Measurements from ENCODE around the gene GNG12.

The GNG12 gene

GRCh38 chr1:67777016-67777415, 56.3 kb downstream of the GNG12 start:
- Histone ChIP-seq H3K36me3 (no peaks in the 10 kb centered on the region), H3K4me3 (no peak overlapping the region), H3K27ac (no peak overlapping the region), H3K27me3 (no peaks in the 10 kb centered on the region), H3K4me2 (no peak overlapping the region), H3K9me3 (no peaks in the 10 kb centered on the region), H4K20me1 (no peaks in the 10 kb centered on the region), H3K4me1 (no peaks in the 10 kb centered on the region), H3K9ac (no peak overlapping the region)
- TF ChIP-seq Cebpa-rat (IDR thresholded peaks at IDR 0.05), result no peak

GRCh38 chr1:67773462-67773861, 59.8 kb downstream of the GNG12 start:
- Histone ChIP-seq H3K27ac (no peak overlapping the region), H4K20me1 (no peaks in the 10 kb centered on the region), H3K27me3 (no peaks in the 10 kb centered on the region), H3K9ac (no peak overlapping the region), H3K36me3 (no peaks in the 10 kb centered on the region), H3K4me1 (no peaks in the 10 kb centered on the region), H3K9me3 (no peaks in the 10 kb centered on the region), H3K4me3 (no peak overlapping the region), H3K4me2 (no peak overlapping the region)
- TF ChIP-seq Cebpa-rat (IDR thresholded peaks at IDR 0.05), result no peak

DNA sequence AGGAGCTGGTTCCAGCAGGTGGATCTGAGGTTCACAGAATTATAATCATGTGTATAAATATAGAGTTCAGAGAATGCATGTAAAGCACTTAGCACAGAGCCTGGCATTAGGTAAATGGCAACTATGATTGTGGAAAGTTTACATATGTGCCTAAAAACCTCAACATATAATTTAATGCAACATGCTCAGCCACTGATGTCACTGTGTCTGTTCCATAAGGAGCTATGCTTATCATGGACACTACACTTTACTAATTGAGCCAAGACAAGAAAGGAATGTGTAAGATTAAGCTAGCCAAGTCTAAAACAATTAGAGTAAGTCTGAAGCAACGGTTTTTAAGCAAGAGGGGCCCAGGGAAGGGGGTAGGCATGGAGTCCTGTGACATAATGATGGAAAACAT, 61.5 kb downstream of the GNG12 start:
- Histone ChIP-seq H3K4me2 (no peak overlapping the region), H4K20me1 (no peaks in the 10 kb centered on the region)

DNA sequence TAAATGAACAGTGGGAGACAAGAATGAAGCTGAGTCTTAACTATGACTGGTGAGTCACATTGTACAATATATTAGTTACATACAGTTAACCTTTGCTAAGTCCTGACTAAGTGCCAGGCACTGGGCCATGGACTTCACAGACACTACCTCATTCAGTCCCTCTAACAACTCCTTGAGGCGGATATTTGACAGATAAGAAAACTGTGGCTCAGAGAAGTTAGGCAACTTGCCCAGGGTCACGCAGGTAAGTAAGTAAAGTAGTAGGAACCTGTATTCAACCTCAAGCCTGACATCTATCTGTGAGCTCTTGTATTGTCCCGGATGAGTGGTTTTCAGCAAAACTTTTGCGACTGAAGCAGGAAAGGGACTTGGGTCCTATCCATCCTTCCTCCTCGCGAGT, 62.1 kb downstream of the GNG12 start:
- H3K9ac ChIP-seq, result no peak overlapping the region
- no peaks in the 10 kb centered on the region for H4K20me1 ChIP-seq
- no peaks in the 10 kb centered on the region for H3K36me3 ChIP-seq
- H3K4me1 ChIP-seq, result peaks cover 8% of the 10 kb centered on the region
- no peaks in the 10 kb centered on the region for H3K27me3 ChIP-seq
- no peak overlapping the region for H3K4me3 ChIP-seq
- no peak for TF ChIP-seq Cebpa-rat (IDR thresholded peaks at IDR 0.05)
- no peak overlapping the region for H3K27ac ChIP-seq
- no peaks in the 10 kb centered on the region for H3K9me3 ChIP-seq
- no peak overlapping the region for H3K4me2 ChIP-seq

More for the DNA sequence above, 61.5 kb downstream of the GNG12 start:
- Histone ChIP-seq H3K4me3 (no peak overlapping the region), H3K27ac (no peak overlapping the region), H3K36me3 (no peaks in the 10 kb centered on the region), H3K9me3 (no peaks in the 10 kb centered on the region), H3K9ac (no peak overlapping the region), H3K4me1 (peaks cover 2% of the 10 kb centered on the region), H3K27me3 (no peaks in the 10 kb centered on the region)
- no peak for TF ChIP-seq Cebpa-rat (IDR thresholded peaks at IDR 0.05)

- Histone ChIP-seq H3K27ac (no peak overlapping the region), H3K4me2 (no peak overlapping the region), H3K9ac (no peak overlapping the region), H3K4me3 (no peak overlapping the region), H3K36me3 (no peaks in the 10 kb centered on the region), H3K9me3 (no peaks in the 10 kb centered on the region), H3K4me1 (peaks cover 9% of the 10 kb centered on the region), H4K20me1 (no peaks in the 10 kb centered on the region), H3K27me3 (no peaks in the 10 kb centered on the region)
- TF ChIP-seq Cebpa-rat (IDR thresholded peaks at IDR 0.05), result no peak
Measured at GRCh38 chr1:67769633-67770256, 63.5 kb downstream of the GNG12 start.

DNA sequence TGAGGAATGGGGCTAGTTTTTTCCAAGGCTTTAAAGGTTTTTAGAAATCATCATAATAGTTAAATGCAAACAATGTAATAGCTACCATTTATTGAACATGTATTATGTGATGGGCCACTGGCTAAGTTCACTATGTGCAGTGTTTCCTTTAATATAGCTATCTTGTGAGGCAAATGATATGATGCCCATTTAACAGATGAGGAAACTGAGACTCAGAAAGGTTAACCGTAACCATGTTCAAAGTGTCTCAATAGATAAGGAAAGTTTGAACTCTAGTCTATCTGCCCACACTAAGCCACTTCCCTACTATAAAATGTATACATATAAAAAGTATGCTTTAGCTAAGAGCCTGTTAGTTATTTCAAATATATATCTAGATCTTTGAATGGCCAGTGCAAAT, 64.8 kb downstream of the GNG12 start:
- Histone ChIP-seq H3K9me3 (no peaks in the 10 kb centered on the region), H3K4me3 (no peak overlapping the region), H3K4me1 (peaks cover 9% of the 10 kb centered on the region), H3K4me2 (no peak overlapping the region), H3K27ac (no peak overlapping the region), H4K20me1 (no peaks in the 10 kb centered on the region), H3K9ac (no peak overlapping the region), H3K36me3 (no peaks in the 10 kb centered on the region), H3K27me3 (no peaks in the 10 kb centered on the region)
- no peak for TF ChIP-seq Cebpa-rat (IDR thresholded peaks at IDR 0.05)

GRCh38 chr1:67767103-67767782, 66.0 kb downstream of the GNG12 start:
- TF ChIP-seq Cebpa-rat (IDR thresholded peaks at IDR 0.05), result no peak
- Histone ChIP-seq H3K4me1 (peaks cover 9% of the 10 kb centered on the region), H3K36me3 (no peaks in the 10 kb centered on the region), H3K4me3 (no peak overlapping the region), H3K9me3 (no peaks in the 10 kb centered on the region), H4K20me1 (no peaks in the 10 kb centered on the region), H3K27ac (no peak overlapping the region), H3K9ac (no peak overlapping the region), H3K27me3 (no peaks in the 10 kb centered on the region), H3K4me2 (no peak overlapping the region)

DNA sequence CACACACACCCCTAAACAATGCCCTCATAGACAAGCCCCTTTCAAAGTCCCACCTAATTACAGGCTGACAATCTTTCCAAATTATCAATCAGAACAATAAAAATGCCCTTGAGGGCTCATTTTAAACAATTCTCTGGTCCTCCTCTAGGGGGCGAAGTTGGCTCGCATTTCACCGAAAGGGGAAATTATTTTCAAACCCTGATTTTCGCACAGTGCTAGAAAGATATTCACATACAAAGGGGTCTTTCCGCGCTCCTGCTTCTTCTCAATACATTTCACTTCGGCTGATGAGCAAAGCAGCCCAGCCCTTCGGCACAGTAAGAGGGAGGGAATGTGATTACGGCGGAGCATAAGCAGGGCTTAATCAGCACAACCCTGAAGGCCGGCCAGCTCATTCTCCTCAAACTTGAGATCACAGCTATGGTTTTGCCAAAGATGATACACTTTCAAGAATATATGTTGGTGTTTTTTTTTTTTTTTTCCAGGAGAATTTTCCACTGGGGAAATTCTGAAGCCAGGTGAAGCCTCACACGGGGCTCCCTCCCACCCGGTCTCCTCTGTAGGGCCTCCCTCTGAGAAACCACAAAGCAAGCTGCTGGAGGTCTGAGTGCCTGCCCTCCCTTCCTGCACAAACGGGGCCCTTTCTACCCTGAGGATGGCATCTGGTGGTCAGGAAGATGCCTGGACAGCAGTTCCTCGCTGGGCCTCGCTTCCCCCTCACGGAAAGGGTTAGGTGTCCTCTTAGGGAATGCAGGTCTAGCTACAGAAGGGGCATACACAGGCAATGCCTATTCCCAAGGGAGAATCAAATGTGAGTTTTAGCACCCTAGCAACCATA, 66.9 kb downstream of the GNG12 start:
- peak overlapping the region; percentile 66 for H3K4me2 ChIP-seq
- peak overlapping the region; percentile 34; the same call in 1 of the 2 replicates for H3K4me3 ChIP-seq
- H3K4me1 ChIP-seq, result peaks cover 9% of the 10 kb centered on the region
- no peak for TF ChIP-seq Cebpa-rat (IDR thresholded peaks at IDR 0.05)
- no peaks in the 10 kb centered on the region for H3K9me3 ChIP-seq
- no peaks in the 10 kb centered on the region for H3K27me3 ChIP-seq
- H4K20me1 ChIP-seq, result no peaks in the 10 kb centered on the region
- no peak overlapping the region for H3K27ac ChIP-seq
- H3K9ac ChIP-seq, result no peak overlapping the region
- H3K36me3 ChIP-seq, result no peaks in the 10 kb centered on the region

- Histone ChIP-seq H3K27me3 (no peaks in the 10 kb centered on the region), H3K36me3 (no peaks in the 10 kb centered on the region), H3K4me3 (no peak overlapping the region), H3K4me2 (no peak overlapping the region), H3K27ac (no peak overlapping the region), H4K20me1 (no peaks in the 10 kb centered on the region), H3K9ac (no peak overlapping the region), H3K9me3 (no peaks in the 10 kb centered on the region), H3K4me1 (peaks cover 9% of the 10 kb centered on the region)
- no peak for TF ChIP-seq Cebpa-rat (IDR thresholded peaks at IDR 0.05)
Measured at GRCh38 chr1:67764633-67765032, 68.6 kb downstream of the GNG12 start.

DNA sequence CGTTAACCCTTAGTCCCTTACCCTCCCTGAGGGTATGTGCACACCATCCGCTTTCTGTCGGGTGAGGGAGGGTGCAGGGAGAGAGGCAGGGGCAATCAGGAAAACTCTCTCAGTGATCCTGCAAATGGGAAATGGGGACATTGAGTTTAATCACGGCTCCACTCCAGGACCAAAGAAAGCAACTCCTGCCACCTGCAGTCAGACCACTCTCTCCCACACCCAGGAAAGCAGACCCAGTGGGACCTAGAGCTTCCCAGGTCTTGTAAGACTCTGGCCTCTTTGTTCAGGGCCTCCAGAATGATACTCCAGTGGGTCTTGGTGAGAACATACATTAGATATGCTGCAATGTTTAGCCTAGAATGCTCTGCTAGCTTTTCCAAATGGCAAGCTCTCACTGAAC, 71.5 kb downstream of the GNG12 start:
- Histone ChIP-seq H3K36me3 (no peaks in the 10 kb centered on the region), H4K20me1 (no peaks in the 10 kb centered on the region), H3K9me3 (no peaks in the 10 kb centered on the region), H3K27ac (no peak overlapping the region), H3K27me3 (no peaks in the 10 kb centered on the region), H3K9ac (peak overlapping the region; percentile 27; the same call in 1 of the 2 replicates), H3K4me1 (peaks cover 6% of the 10 kb centered on the region), H3K4me2 (no peak overlapping the region), H3K4me3 (no peak overlapping the region)
- TF ChIP-seq Cebpa-rat (IDR thresholded peaks at IDR 0.05), result no peak

All from BLaER1 (cell line).